Gastrocnemius medialis (tissue), 4 donors: Measurements from ENCODE around the gene NUP188. TPM values are rescaled to one million over a fixed set of nuclear protein-coding genes. Genes with fewer than 3 reads are reported as not detected.

Experiments used
- ATAC-seq, 2 donors: fragments of 150-250 bp; one replicate each; pipeline ENCODE4 v1.9.1; 2016
- DNase-seq, 2 donors: peaks; one replicate each; pipeline ENCODE4 v3.0.0-alpha.2; 2019
- H3K27ac ChIP-seq, 4 donors: fragments of 200-600 bp; sonication (generic); 1 replicate in 1 of 4; 2 replicates in 3 of 4; pipeline ENCODE4 v1.5.1; 2016 to 2018; ENCODE audit warnings: mild to moderate bottlenecking in 2 of 4, moderate library complexity in 1 of 4
- H3K27me3 ChIP-seq, 3 donors: fragments of 200-600 bp; sonication (generic) in 2 of 3; 1 replicate in 1 of 3; 2 replicates in 2 of 3; pipeline versions ENCODE4 v1.5.1 to v1.6.0; 2016 to 2019; ENCODE audit warnings: mild to moderate bottlenecking in 1 of 3, moderate library complexity in 1 of 3
- H3K36me3 ChIP-seq, 2 donors: fragments of 200-600 bp; sonication (generic) in 1 of 2; one replicate each; pipeline ENCODE4 v1.5.1; 2017 to 2018
- H3K4me1 ChIP-seq, 2 donors: fragments of 200-600 bp; sonication (generic) in 1 of 2; one replicate each; pipeline ENCODE4 v1.5.1; 2016 to 2017; ENCODE audit warnings: mild to moderate bottlenecking in 2 of 2
- H3K4me3 ChIP-seq, 4 donors: fragments of 200-600 bp; sonication (generic) in 3 of 4; 1 replicate in 1 of 4; 2 replicates in 3 of 4; pipeline ENCODE4 v1.5.1; 2016 to 2019; ENCODE audit warnings: mild to moderate bottlenecking in 2 of 4
- H3K9me3 ChIP-seq, 3 donors: fragments of 200-600 bp; sonication (generic) in 2 of 3; 1 replicate in 1 of 3; 2 replicates in 2 of 3; pipeline ENCODE4 v1.5.1; 2016 to 2019
- POLR2A ChIP-seq, 2 donors: fragments of 450-650 bp; IDR thresholded peaks; one replicate each; pipeline ENCODE4 v1.6.1; 2017; ENCODE audit warnings: antibody characterized with exemption in 2 of 2, mild to moderate bottlenecking in 2 of 2, moderate library complexity in 2 of 2
- in situ Hi-C, 4 donors: fragments of 200-750 bp; cut with MboI; loops; one replicate each; pipeline versions ENCODE4 v1.15.0 to v1.8.0; 2017; ENCODE audit warnings: low sequenced_read_pairs in 4 of 4
- intact Hi-C: fragments of 100-400 bp; cut with DNase I; formaldehyde crosslinking; loops from one replicate; pipeline ENCODE4 v1.15.1; 2023; ENCODE audit warnings: low total_unique reads
- total RNA-seq, 4 donors: library from RNA; depleted of rRNA; stranded (reverse); fragments of >200 nt; gene quantifications; one replicate each; pipeline versions ENCODE4 v1.1.0 to v1.2.3, GENCODE V29; 2016
- TF ChIP-seq, protein P1 (sequence below), 5 experiments: fragments of 450-650 bp in 3 of 5; fragments of 200-600 bp in 2 of 5; sonication (generic) in 2 of 5; IDR thresholded peaks in 4 of 5; conservative IDR thresholded peaks in 1 of 5; 1 replicate in 4 of 5; 2 replicates in 1 of 5; pipeline ENCODE4 v1.5.1; 2016 to 2019; ENCODE audit warnings: antibody characterized with exemption in 5 of 5, mild to moderate bottlenecking in 3 of 5, moderate library complexity in 3 of 5

The NUP188 gene
- total RNA-seq, 4 donors from 2014 or later = 24.7 to 59.7 (median 30.3) TPM

DNA sequence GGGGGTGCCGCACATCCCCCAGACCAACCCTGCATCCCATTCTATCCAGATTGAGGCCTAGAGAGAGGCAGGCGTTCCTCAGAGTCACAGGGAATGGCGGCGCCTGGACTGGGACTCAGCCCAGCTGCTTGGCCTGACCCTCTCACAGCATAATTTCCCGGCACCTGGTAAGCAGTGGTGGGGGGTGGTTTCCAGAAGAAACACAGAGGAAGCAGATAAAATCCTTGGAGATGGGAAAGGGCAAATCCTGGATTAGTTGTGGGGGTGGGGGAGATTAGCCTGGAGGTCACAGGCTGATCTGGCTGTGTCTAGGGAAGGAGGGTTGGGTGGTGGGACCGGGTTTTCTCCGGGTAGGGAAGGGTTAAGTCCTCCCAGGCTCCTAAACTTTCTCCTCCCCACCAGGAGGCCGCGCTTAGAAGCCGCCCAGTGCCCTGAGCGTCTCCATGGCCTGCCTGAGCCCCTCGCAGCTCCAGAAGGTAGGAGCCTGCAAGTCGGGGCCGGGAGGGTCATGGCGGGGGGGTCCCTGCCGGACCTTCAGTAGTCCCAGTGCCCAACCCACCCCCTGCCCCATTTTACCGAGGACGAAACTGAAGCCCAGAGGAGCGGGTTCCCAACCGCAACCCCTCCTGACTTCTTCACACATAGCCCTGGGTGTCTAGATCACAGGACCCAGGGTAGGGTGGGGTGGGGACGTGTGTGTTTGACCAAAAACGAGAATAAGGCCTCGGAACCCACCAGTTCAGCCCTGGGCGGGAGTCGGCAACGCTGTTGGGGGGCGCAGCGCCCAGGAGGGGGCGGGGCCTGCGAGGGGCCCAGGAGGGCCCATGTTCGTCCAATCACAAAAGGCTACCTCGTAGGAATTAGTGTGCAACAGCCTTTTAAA lies 25.4 kb upstream of the NUP188 start:
- Histone ChIP-seq H3K4me1 (peaks cover 44 to 47% of the 10 kb centered on the region in 2 donors), H3K9me3 (no peaks in the 10 kb centered on the region), H3K27ac (peak overlapping the region; percentile 81 to 85 (median 83)), H3K27me3 (no peaks in the 10 kb centered on the region), H3K4me3 (peak overlapping the region; percentile 42 to 63 (median 54)), H3K36me3 (peaks cover 0 to 5% of the 10 kb centered on the region in 2 donors)
- peak; percentile 30 to 37 for DNase-seq
- intact Hi-C loops (no loop called here), in situ Hi-C loops (no loop called here)
- ATAC-seq = peak; percentile 11 to 39
- no peak for TF ChIP-seq POLR2A (IDR thresholded peaks at IDR 0.05)
- TF ChIP-seq, protein P1, sequence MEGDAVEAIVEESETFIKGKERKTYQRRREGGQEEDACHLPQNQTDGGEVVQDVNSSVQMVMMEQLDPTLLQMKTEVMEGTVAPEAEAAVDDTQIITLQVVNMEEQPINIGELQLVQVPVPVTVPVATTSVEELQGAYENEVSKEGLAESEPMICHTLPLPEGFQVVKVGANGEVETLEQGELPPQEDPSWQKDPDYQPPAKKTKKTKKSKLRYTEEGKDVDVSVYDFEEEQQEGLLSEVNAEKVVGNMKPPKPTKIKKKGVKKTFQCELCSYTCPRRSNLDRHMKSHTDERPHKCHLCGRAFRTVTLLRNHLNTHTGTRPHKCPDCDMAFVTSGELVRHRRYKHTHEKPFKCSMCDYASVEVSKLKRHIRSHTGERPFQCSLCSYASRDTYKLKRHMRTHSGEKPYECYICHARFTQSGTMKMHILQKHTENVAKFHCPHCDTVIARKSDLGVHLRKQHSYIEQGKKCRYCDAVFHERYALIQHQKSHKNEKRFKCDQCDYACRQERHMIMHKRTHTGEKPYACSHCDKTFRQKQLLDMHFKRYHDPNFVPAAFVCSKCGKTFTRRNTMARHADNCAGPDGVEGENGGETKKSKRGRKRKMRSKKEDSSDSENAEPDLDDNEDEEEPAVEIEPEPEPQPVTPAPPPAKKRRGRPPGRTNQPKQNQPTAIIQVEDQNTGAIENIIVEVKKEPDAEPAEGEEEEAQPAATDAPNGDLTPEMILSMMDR (IDR thresholded peaks at IDR 0.05 in 4 of 5, conservative IDR thresholded peaks at IDR 0.05 in 1 of 5) = peak in 1 of 5 experiments; percentile 17

DNA sequence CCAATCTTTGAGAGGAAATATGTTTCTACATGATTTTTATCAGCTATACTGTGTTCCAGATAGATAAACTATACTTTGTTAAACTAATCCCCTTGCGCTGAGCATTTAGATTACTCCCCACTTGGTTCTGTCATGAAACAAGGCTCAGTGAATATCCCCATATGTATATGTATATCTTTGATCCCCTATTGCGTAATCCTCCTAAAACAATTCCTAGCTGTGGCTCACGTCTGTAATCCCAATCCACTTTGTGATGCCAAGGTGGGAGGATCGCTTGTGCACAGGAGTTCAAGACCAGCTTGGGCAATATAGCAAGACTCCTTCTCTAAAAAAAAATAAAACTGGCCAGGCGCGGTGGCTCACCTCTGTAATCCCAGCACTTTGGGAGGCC lies 24.0 kb upstream of the NUP188 start:
- peaks cover 39 to 43% of the 10 kb centered on the region in 2 donors for H3K4me1 ChIP-seq

DNA sequence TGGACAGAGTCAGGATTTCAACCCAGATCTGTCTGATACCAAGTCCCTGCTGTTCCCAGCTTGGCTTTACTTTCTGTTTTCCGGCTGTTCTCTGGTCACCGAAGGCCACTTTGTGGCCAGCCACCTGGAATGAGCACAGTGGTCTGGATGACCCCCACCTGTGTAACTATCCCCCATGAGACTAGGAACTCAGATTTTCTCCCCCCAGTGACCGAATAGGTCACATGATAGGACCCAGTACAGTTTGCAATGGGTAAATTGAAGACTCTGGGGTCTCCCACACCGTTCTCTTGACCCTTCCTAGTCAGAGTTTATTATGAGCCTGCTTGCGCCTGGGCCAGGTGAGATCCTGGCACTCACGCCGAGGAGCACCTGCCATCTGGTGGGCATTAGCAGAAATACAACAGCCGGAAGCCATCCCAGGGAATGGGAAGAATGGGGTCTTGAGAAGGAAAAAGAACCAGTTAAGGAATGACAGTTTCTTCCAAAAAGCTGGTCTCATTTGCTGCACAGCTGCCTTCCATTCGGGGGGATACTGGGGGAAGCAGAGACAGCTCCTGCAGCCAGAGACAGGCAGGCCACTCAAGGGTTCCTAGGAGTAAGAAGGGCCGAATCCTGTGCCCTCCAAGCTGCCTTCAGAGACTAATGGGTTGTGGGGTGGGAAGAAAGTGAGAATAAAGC lies 19.6 kb upstream of the NUP188 start:
- ATAC-seq (peak; percentile 68 to 81), DNase-seq (peak in 1 of 2 donors; percentile 50)
- H3K27me3 ChIP-seq = no peaks in the 10 kb centered on the region
- no peak for TF ChIP-seq POLR2A (IDR thresholded peaks at IDR 0.05)
- TF ChIP-seq, protein P1 (IDR thresholded peaks at IDR 0.05 in 4 of 5, conservative IDR thresholded peaks at IDR 0.05 in 1 of 5) = peak; percentile 75 to 93 (median 91)
- H3K9me3 ChIP-seq = no peaks in the 10 kb centered on the region
- H3K36me3 ChIP-seq = no peaks in the 10 kb centered on the region
- H3K4me3 ChIP-seq = no peak overlapping the region
- intact Hi-C loops = loop anchor here (1.0 kb wide), 2 partner anchors 65 to 76 kb away; no protein-coding TSS in a partner anchor
- in situ Hi-C loops = loop anchor here (5.0 kb wide), 2 partner anchors 66 to 71 kb away; no protein-coding TSS in a partner anchor
- H3K4me1 ChIP-seq = peaks cover 7 to 10% of the 10 kb centered on the region in 2 donors
- peak overlapping the region in 3 of 4 donors; percentile 32 to 44 (median 33) for H3K27ac ChIP-seq

More for the DNA sequence above, 24.0 kb upstream of the NUP188 start:
- ATAC-seq (no peak), DNase-seq (no peak)
- no peak for TF ChIP-seq POLR2A (IDR thresholded peaks at IDR 0.05)
- TF ChIP-seq, protein P1 (IDR thresholded peaks at IDR 0.05 in 4 of 5, conservative IDR thresholded peaks at IDR 0.05 in 1 of 5) = no peak
- H3K4me3 ChIP-seq = no peak overlapping the region
- in situ Hi-C loops (no loop called here), intact Hi-C loops (no loop called here)
- H3K27ac ChIP-seq = peak overlapping the region in 3 of 4 donors; percentile 9 to 85 (median 83)
- no peaks in the 10 kb centered on the region for H3K27me3 ChIP-seq
- no peaks in the 10 kb centered on the region for H3K36me3 ChIP-seq
- no peaks in the 10 kb centered on the region for H3K9me3 ChIP-seq

DNA sequence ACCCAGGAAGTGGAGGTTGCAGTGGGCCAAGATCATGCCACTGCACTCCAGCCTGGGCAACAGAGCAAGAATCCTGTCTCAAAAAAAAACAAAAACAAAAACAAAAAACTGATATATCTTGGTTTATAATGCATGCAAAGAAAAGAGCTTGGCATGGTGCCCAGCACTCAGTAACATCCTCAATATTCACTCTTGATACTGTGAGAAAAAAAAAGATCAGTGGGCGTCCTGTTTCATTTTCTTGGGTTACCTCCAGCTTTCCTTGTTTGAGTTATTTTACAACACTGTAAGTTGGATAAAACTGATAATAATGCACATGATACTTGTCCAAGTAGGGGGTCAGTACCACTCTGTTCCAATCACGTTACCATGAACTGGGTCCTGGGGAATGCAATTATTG lies 18.9 kb upstream of the NUP188 start:
- Histone ChIP-seq H3K27ac (no peak overlapping the region), H3K9me3 (no peaks in the 10 kb centered on the region), H3K27me3 (no peaks in the 10 kb centered on the region), H3K4me3 (no peak overlapping the region), H3K4me1 (peaks cover 7% of the 10 kb centered on the region in 2 donors), H3K36me3 (no peaks in the 10 kb centered on the region)
- intact Hi-C loops = loop anchor here (1.0 kb wide), 2 partner anchors 65 to 76 kb away; no protein-coding TSS in a partner anchor
- ATAC-seq = no peak
- TF ChIP-seq, protein P1 (IDR thresholded peaks at IDR 0.05 in 4 of 5, conservative IDR thresholded peaks at IDR 0.05 in 1 of 5) = no peak
- TF ChIP-seq POLR2A (IDR thresholded peaks at IDR 0.05) = no peak
- in situ Hi-C loops = loop anchor here (5.0 kb wide), 2 partner anchors 66 to 71 kb away; no protein-coding TSS in a partner anchor
- no peak for DNase-seq
